GM23338 (cell line): ENCODE results near the gene KCNC4. TPM values are rescaled to one million over a fixed set of nuclear protein-coding genes. Genes with fewer than 3 reads are reported as not detected.

Experiments used
- ATAC-seq: fragments of 200-7000 bp; cut with Tn5 transposase; 3 replicates; pipeline ENCODE4 v1.9.1; 2020
- DNase-seq: peaks from one replicate; pipeline ENCODE4 v3.0.0-alpha.2; 2015; ENCODE audit warnings: low spot score
- H2AFZ ChIP-seq: fragments of 200-600 bp; sonication (generic); 2 replicates; pipeline ENCODE4 v1.8.0; 2016; ENCODE audit warnings: antibody characterized with exemption, mild to moderate bottlenecking, moderate library complexity
- H3F3A ChIP-seq: fragments of 200-600 bp; sonication (generic); replicated peaks from 2 replicates; pipeline ENCODE4 v1.8.0; 2017; ENCODE audit warnings: antibody characterized with exemption, mixed run types, low read depth
- H3K27ac ChIP-seq: fragments of 200-600 bp; sonication (generic); 2 replicates; pipeline ENCODE4 v1.6.1; 2016; ENCODE audit warnings: low read depth
- H3K27me3 ChIP-seq: fragments of 200-600 bp; sonication (generic); 2 replicates; pipeline ENCODE4 v1.8.0; 2016; ENCODE audit warnings: mild to moderate bottlenecking, mixed run types, moderate library complexity; ENCODE audit not compliant: insufficient read depth
- H3K36me3 ChIP-seq: fragments of 200-600 bp; sonication (generic); 2 replicates; pipeline ENCODE4 v1.8.0; 2016; ENCODE audit warnings: mild to moderate bottlenecking; ENCODE audit not compliant: insufficient read depth
- H3K4me1 ChIP-seq: fragments of 200-600 bp; sonication (generic); 2 replicates; pipeline ENCODE4 v1.8.0; 2016; ENCODE audit warnings: mild to moderate bottlenecking, moderate library complexity; ENCODE audit not compliant: insufficient read depth
- H3K4me2 ChIP-seq: fragments of 200-600 bp; sonication (generic); 2 replicates; pipeline ENCODE4 v1.7.1; 2017; ENCODE audit warnings: mixed run types
- H3K4me3 ChIP-seq: fragments of 200-600 bp; sonication (generic); 2 replicates; pipeline ENCODE4 v1.6.1; 2016; ENCODE audit warnings: mixed run types
- H3K79me2 ChIP-seq: fragments of 200-600 bp; sonication (generic); replicated peaks from 2 replicates; pipeline ENCODE4 v1.8.0; 2017; ENCODE audit warnings: mild to moderate bottlenecking; ENCODE audit not compliant: insufficient read depth
- H3K9me2 ChIP-seq: fragments of 200-600 bp; sonication (generic); 2 replicates; pipeline ENCODE4 v1.8.0; 2017; ENCODE audit not compliant: insufficient read depth
- H4K20me1 ChIP-seq: fragments of 200-600 bp; sonication (generic); replicated peaks from 2 replicates; pipeline ENCODE4 v1.8.0; 2017; ENCODE audit warnings: mild to moderate bottlenecking; ENCODE audit not compliant: insufficient read depth
- H3K27ac Mint-ChIP-seq: 2 replicates; pipeline ENCODE4 v1.8.0; 2020; ENCODE audit warnings: inconsistent platforms, mild to moderate bottlenecking, moderate library complexity, mixed read lengths
- H3K27me3 Mint-ChIP-seq: 3 replicates; pipeline ENCODE4 v1.8.0; 2022; ENCODE audit warnings: low read depth, mild to moderate bottlenecking, moderate library complexity, mixed read lengths, inconsistent platforms; ENCODE audit not compliant: insufficient read depth, poor library complexity
- H3K36me3 Mint-ChIP-seq: 3 replicates; pipeline ENCODE4 v1.8.0; 2021; ENCODE audit warnings: low read depth, mild to moderate bottlenecking, inconsistent platforms, moderate library complexity, mixed read lengths
- H3K4me1 Mint-ChIP-seq: 3 replicates; pipeline ENCODE4 v1.8.0; 2020; ENCODE audit warnings: mild to moderate bottlenecking, inconsistent platforms, mixed read lengths
- H3K4me3 Mint-ChIP-seq: 3 replicates; pipeline ENCODE4 v1.8.0; 2021; ENCODE audit warnings: moderate library complexity, mild to moderate bottlenecking, inconsistent platforms, mixed read lengths
- H3K9me3 Mint-ChIP-seq: 3 replicates; pipeline ENCODE4 v1.8.0; 2020; ENCODE audit warnings: moderate library complexity, mild to moderate bottlenecking, inconsistent platforms, mixed read lengths
- CREB1 ChIP-seq: fragments of 250-450 bp; sonication (Bioruptor Pico); IDR thresholded peaks from 2 replicates; pipeline ENCODE4 v1.5.0; 2020; ENCODE audit warnings: low read depth, mild to moderate bottlenecking, moderate library complexity
- ETS1 ChIP-seq: IDR thresholded peaks from 2 replicates; pipeline ENCODE4 v1.6.1; 2016; ENCODE audit warnings: antibody characterized with exemption
- EZH2 ChIP-seq: fragments of 200-600 bp; sonication (generic); IDR thresholded peaks from one replicate; pipeline ENCODE4 v1.8.0; 2017; ENCODE audit warnings: antibody characterized with exemption, mild to moderate bottlenecking, low read depth; ENCODE audit not compliant: unreplicated experiment
- EZH2phosphoT487 ChIP-seq: fragments of 200-600 bp; sonication (generic); IDR thresholded peaks from one replicate; pipeline ENCODE4 v1.8.1; 2018; ENCODE audit warnings: antibody characterized with exemption; ENCODE audit not compliant: unreplicated experiment
- JUNB ChIP-seq: IDR thresholded peaks from one replicate; pipeline ENCODE4 v1.6.1; 2016; ENCODE audit warnings: antibody characterized with exemption; ENCODE audit not compliant: unreplicated experiment
- NANOG ChIP-seq: IDR thresholded peaks from 2 replicates; pipeline ENCODE4 v1.6.1; 2016; ENCODE audit warnings: antibody characterized with exemption, borderline replicate concordance
- POLR2AphosphoS5 ChIP-seq: IDR thresholded peaks from 2 replicates; pipeline ENCODE4 v1.6.1; 2016; ENCODE audit warnings: antibody characterized with exemption, low read depth
- STAT1 ChIP-seq: IDR thresholded peaks from one replicate; pipeline ENCODE4 v1.6.1; 2016; ENCODE audit warnings: antibody characterized with exemption; ENCODE audit not compliant: unreplicated experiment
- ZNF114 ChIP-seq: fragments of 250-450 bp; sonication (Bioruptor Pico); IDR thresholded peaks from 2 replicates; pipeline ENCODE4 v1.5.0; 2020; ENCODE audit warnings: mild to moderate bottlenecking, moderate library complexity
- ZNF331 ChIP-seq: fragments of 250-450 bp; sonication (Bioruptor Pico); IDR thresholded peaks from 2 replicates; pipeline ENCODE4 v1.5.0; 2020; ENCODE audit warnings: low read depth, mild to moderate bottlenecking, moderate library complexity
- polyA plus RNA-seq: library from polyadenylated mRNA; unstranded; fragments of >200 nt; fragmentation: Nextera tagmentation; extraction: Ambion mirVana; gene quantifications from 2 replicates; pipeline ENCODE4 v1.2.1, GENCODE V29; 2016
- total RNA-seq: library from RNA; depleted of rRNA; stranded (reverse); fragments of >200 nt; shearing (Covaris generic); gene quantifications from 2 replicates; pipeline ENCODE4 v1.2.3, GENCODE V29; 2014
- TF ChIP-seq, protein P1 (sequence below), 2 experiments: fragments of 200-600 bp in 1 of 2; sonication (generic) in 1 of 2; conservative IDR thresholded peaks; 2 replicates each; pipeline versions ENCODE4 v1.5.1 to v1.6.1; 2016 to 2017; ENCODE audit warnings: antibody characterized with exemption in 2 of 2, low read depth in 2 of 2, mild to moderate bottlenecking in 2 of 2, moderate library complexity in 1 of 2
- TF ChIP-seq, protein P2 (sequence below): IDR thresholded peaks from one replicate; pipeline ENCODE4 v1.6.1; 2018; ENCODE audit warnings: antibody characterized with exemption; ENCODE audit not compliant: unreplicated experiment
- TF ChIP-seq, protein P3 (sequence below): fragments of 250-450 bp; sonication (Bioruptor Pico); IDR thresholded peaks from 2 replicates; pipeline ENCODE4 v1.5.0; 2020; ENCODE audit warnings: mild to moderate bottlenecking, moderate library complexity

Gene KCNC4
- total and polyA plus RNA-seq, 2 experiments from 2014 or later = 3.5 to 10.7 TPM

GRCh38 chr1:110183642-110184167, 26.4 kb upstream of the KCNC4 start:
- TF ChIP-seq NANOG (no peak), POLR2AphosphoS5 (no peak), ZNF114 (CRISPR knock-in tag) (no peak), CREB1 (CRISPR knock-in tag) (no peak), ETS1 (no peak), ZNF331 (CRISPR knock-in tag) (no peak), EZH2 (no peak), EZH2phosphoT487 (no peak), STAT1 (no peak), JUNB (no peak)
- TF ChIP-seq, protein P1, sequence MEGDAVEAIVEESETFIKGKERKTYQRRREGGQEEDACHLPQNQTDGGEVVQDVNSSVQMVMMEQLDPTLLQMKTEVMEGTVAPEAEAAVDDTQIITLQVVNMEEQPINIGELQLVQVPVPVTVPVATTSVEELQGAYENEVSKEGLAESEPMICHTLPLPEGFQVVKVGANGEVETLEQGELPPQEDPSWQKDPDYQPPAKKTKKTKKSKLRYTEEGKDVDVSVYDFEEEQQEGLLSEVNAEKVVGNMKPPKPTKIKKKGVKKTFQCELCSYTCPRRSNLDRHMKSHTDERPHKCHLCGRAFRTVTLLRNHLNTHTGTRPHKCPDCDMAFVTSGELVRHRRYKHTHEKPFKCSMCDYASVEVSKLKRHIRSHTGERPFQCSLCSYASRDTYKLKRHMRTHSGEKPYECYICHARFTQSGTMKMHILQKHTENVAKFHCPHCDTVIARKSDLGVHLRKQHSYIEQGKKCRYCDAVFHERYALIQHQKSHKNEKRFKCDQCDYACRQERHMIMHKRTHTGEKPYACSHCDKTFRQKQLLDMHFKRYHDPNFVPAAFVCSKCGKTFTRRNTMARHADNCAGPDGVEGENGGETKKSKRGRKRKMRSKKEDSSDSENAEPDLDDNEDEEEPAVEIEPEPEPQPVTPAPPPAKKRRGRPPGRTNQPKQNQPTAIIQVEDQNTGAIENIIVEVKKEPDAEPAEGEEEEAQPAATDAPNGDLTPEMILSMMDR (conservative IDR thresholded peaks at IDR 0.05; ENCODE audit: low read depth in 2 of 2) = no peak
- TF ChIP-seq, protein P2, sequence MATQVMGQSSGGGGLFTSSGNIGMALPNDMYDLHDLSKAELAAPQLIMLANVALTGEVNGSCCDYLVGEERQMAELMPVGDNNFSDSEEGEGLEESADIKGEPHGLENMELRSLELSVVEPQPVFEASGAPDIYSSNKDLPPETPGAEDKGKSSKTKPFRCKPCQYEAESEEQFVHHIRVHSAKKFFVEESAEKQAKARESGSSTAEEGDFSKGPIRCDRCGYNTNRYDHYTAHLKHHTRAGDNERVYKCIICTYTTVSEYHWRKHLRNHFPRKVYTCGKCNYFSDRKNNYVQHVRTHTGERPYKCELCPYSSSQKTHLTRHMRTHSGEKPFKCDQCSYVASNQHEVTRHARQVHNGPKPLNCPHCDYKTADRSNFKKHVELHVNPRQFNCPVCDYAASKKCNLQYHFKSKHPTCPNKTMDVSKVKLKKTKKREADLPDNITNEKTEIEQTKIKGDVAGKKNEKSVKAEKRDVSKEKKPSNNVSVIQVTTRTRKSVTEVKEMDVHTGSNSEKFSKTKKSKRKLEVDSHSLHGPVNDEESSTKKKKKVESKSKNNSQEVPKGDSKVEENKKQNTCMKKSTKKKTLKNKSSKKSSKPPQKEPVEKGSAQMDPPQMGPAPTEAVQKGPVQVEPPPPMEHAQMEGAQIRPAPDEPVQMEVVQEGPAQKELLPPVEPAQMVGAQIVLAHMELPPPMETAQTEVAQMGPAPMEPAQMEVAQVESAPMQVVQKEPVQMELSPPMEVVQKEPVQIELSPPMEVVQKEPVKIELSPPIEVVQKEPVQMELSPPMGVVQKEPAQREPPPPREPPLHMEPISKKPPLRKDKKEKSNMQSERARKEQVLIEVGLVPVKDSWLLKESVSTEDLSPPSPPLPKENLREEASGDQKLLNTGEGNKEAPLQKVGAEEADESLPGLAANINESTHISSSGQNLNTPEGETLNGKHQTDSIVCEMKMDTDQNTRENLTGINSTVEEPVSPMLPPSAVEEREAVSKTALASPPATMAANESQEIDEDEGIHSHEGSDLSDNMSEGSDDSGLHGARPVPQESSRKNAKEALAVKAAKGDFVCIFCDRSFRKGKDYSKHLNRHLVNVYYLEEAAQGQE = no peak
- TF ChIP-seq, protein P3, sequence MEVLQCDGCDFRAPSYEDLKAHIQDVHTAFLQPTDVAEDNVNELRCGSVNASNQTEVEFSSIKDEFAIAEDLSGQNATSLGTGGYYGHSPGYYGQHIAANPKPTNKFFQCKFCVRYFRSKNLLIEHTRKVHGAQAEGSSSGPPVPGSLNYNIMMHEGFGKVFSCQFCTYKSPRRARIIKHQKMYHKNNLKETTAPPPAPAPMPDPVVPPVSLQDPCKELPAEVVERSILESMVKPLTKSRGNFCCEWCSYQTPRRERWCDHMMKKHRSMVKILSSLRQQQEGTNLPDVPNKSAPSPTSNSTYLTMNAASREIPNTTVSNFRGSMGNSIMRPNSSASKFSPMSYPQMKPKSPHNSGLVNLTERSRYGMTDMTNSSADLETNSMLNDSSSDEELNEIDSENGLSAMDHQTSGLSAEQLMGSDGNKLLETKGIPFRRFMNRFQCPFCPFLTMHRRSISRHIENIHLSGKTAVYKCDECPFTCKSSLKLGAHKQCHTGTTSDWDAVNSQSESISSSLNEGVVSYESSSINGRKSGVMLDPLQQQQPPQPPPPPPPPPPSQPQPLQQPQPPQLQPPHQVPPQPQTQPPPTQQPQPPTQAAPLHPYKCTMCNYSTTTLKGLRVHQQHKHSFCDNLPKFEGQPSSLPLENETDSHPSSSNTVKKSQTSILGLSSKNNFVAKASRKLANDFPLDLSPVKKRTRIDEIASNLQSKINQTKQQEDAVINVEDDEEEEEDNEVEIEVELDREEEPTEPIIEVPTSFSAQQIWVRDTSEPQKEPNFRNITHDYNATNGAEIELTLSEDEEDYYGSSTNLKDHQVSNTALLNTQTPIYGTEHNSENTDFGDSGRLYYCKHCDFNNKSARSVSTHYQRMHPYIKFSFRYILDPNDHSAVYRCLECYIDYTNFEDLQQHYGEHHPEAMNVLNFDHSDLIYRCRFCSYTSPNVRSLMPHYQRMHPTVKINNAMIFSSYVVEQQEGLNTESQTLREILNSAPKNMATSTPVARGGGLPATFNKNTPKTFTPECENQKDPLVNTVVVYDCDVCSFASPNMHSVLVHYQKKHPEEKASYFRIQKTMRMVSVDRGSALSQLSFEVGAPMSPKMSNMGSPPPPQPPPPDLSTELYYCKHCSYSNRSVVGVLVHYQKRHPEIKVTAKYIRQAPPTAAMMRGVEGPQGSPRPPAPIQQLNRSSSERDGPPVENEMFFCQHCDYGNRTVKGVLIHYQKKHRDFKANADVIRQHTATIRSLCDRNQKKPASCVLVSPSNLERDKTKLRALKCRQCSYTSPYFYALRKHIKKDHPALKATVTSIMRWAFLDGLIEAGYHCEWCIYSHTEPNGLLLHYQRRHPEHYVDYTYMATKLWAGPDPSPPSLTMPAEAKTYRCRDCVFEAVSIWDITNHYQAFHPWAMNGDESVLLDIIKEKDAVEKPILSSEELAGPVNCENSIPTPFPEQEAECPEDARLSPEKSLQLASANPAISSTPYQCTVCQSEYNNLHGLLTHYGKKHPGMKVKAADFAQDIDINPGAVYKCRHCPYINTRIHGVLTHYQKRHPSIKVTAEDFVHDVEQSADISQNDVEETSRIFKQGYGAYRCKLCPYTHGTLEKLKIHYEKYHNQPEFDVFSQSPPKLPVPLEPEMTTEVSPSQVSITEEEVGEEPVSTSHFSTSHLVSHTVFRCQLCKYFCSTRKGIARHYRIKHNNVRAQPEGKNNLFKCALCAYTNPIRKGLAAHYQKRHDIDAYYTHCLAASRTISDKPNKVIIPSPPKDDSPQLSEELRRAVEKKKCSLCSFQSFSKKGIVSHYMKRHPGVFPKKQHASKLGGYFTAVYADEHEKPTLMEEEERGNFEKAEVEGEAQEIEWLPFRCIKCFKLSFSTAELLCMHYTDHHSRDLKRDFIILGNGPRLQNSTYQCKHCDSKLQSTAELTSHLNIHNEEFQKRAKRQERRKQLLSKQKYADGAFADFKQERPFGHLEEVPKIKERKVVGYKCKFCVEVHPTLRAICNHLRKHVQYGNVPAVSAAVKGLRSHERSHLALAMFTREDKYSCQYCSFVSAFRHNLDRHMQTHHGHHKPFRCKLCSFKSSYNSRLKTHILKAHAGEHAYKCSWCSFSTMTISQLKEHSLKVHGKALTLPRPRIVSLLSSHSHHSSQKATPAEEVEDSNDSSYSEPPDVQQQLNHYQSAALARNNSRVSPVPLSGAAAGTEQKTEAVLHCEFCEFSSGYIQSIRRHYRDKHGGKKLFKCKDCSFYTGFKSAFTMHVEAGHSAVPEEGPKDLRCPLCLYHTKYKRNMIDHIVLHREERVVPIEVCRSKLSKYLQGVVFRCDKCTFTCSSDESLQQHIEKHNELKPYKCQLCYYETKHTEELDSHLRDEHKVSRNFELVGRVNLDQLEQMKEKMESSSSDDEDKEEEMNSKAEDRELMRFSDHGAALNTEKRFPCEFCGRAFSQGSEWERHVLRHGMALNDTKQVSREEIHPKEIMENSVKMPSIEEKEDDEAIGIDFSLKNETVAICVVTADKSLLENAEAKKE (CRISPR knock-in tag) = no peak
- Mint-ChIP-seq H3K9me3 (no peaks in the 10 kb centered on the region), H3K4me1 (peaks cover 12% of the 10 kb centered on the region; the same call in 2 of the 3 replicates), H3K4me3 (no peak overlapping the region), H3K36me3 (no peaks in the 10 kb centered on the region), H3K27ac (no peak overlapping the region), H3K27me3 (peaks cover 1% of the 10 kb centered on the region)
- Histone ChIP-seq H3K27ac (no peak overlapping the region), H3K9me2 (no peaks in the 10 kb centered on the region), H3K4me2 (no peak overlapping the region), H2AFZ (no peak overlapping the region), H4K20me1 (no peaks in the 10 kb centered on the region), H3K79me2 (no peaks in the 10 kb centered on the region), H3K36me3 (no peaks in the 10 kb centered on the region), H3K27me3 (no peaks in the 10 kb centered on the region), H3K4me3 (no peak overlapping the region), H3F3A (no peaks in the 10 kb centered on the region), H3K4me1 (no peaks in the 10 kb centered on the region)
- DNase-seq (no peak), ATAC-seq (no peak)
